OCI-LY3 (cell line): Measurements from ENCODE around the gene NXN.

ENCODE experiments used
- H2AFZ ChIP-seq: fragments of 200-600, 300-600 bp; shearing (Covaris generic); 2 replicates; pipeline ENCODE4 v1.6.0; 2014; ENCODE audit warnings: antibody characterized with exemption, low read depth, low read length
- H3K27ac ChIP-seq: fragments of 200-600, 300-600 bp; sonication (generic); 2 replicates; pipeline ENCODE4 v1.5.1; 2014; ENCODE audit warnings: mild to moderate bottlenecking, low read length, moderate library complexity, mixed read lengths
- H3K27me3 ChIP-seq: fragments of 200-600, 300-600 bp; sonication (generic); 2 replicates; pipeline ENCODE4 v1.6.1; 2014; ENCODE audit warnings: low read depth, low read length, mixed read lengths
- H3K36me3 ChIP-seq: fragments of 200-600, 300-600 bp; sonication (generic); replicated peaks from 2 replicates; pipeline ENCODE3; 2014; ENCODE audit warnings: low read depth, low read length, mixed read lengths
- H3K4me1 ChIP-seq: fragments of 300-600, 200-600 bp; sonication (generic); 2 replicates; pipeline ENCODE4 v1.6.1; 2014; ENCODE audit warnings: low read length, mixed read lengths
- H3K4me2 ChIP-seq: fragments of 200-600, 300-600 bp; sonication (generic); 2 replicates; pipeline ENCODE4 v1.6.1; 2014; ENCODE audit warnings: low read length, mixed read lengths
- H3K4me3 ChIP-seq: fragments of 300-600, 200-600 bp; sonication (generic); 2 replicates; pipeline ENCODE4 v1.5.1; 2014; ENCODE audit warnings: antibody characterized with exemption, mild to moderate bottlenecking, low read length, moderate library complexity
- H3K79me2 ChIP-seq: fragments of 300-600, 200-600 bp; shearing (Covaris generic); 2 replicates; pipeline ENCODE4 v1.6.1; 2014; ENCODE audit warnings: mild to moderate bottlenecking, low read length, mixed read lengths
- H3K9ac ChIP-seq: fragments of 300-600, 200-600 bp; shearing (Covaris generic); 2 replicates; pipeline ENCODE4 v1.6.0; 2014; ENCODE audit warnings: mild to moderate bottlenecking, low read length, moderate library complexity
- H3K9me3 ChIP-seq: fragments of 200-600, 300-600 bp; shearing (Covaris generic); 2 replicates; pipeline ENCODE4 v1.6.1; 2014; ENCODE audit warnings: low read length, mixed read lengths; ENCODE audit not compliant: insufficient read depth
- H4K20me1 ChIP-seq: fragments of 200-600, 300-600 bp; sonication (generic); 2 replicates; pipeline ENCODE4 v1.6.1; 2016; ENCODE audit warnings: low read length, mixed read lengths; ENCODE audit not compliant: insufficient read depth
- EZH2phosphoT487 ChIP-seq: fragments of 200-600 bp; shearing (Covaris generic); IDR thresholded peaks from 2 replicates; pipeline ENCODE4 v1.6.1; 2018; ENCODE audit warnings: antibody characterized with exemption, mixed run types, low read depth
- TF ChIP-seq, protein P1 (sequence below): fragments of 200-600, 300-600 bp; sonication (generic); IDR thresholded peaks from 2 replicates; pipeline ENCODE4 v1.5.1; 2014; ENCODE audit warnings: antibody characterized with exemption, low read length, low read depth

Gene NXN

DNA sequence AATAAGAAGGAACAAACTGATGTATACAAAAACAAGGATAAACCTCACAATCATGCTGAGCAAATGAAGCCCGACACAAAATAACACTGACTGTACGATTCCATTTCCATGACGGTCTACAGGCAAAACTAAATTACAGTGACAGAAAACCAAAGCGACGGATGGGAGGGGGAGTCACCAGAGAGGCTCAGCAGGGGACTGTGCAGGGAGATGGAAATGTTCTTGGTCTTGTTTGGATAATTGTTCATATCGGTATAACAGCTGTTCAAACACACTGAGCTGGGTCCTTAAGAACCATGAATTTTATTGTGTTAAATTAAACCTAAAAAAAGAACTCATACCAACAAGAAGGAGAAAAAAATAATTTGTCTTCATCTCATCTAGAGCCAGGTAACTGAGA, 97.8 kb downstream of the NXN start:
- Histone ChIP-seq H3K36me3 (no peaks in the 10 kb centered on the region), H3K27ac (no peak overlapping the region), H2AFZ (no peak overlapping the region), H3K4me3 (no peak overlapping the region), H3K27me3 (no peaks in the 10 kb centered on the region), H4K20me1 (no peaks in the 10 kb centered on the region), H3K9me3 (no peaks in the 10 kb centered on the region), H3K4me1 (no peaks in the 10 kb centered on the region), H3K4me2 (no peak overlapping the region), H3K79me2 (no peaks in the 10 kb centered on the region), H3K9ac (no peak overlapping the region)
- TF ChIP-seq EZH2phosphoT487 = no peak
- TF ChIP-seq, protein P1, sequence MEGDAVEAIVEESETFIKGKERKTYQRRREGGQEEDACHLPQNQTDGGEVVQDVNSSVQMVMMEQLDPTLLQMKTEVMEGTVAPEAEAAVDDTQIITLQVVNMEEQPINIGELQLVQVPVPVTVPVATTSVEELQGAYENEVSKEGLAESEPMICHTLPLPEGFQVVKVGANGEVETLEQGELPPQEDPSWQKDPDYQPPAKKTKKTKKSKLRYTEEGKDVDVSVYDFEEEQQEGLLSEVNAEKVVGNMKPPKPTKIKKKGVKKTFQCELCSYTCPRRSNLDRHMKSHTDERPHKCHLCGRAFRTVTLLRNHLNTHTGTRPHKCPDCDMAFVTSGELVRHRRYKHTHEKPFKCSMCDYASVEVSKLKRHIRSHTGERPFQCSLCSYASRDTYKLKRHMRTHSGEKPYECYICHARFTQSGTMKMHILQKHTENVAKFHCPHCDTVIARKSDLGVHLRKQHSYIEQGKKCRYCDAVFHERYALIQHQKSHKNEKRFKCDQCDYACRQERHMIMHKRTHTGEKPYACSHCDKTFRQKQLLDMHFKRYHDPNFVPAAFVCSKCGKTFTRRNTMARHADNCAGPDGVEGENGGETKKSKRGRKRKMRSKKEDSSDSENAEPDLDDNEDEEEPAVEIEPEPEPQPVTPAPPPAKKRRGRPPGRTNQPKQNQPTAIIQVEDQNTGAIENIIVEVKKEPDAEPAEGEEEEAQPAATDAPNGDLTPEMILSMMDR = no peak

DNA sequence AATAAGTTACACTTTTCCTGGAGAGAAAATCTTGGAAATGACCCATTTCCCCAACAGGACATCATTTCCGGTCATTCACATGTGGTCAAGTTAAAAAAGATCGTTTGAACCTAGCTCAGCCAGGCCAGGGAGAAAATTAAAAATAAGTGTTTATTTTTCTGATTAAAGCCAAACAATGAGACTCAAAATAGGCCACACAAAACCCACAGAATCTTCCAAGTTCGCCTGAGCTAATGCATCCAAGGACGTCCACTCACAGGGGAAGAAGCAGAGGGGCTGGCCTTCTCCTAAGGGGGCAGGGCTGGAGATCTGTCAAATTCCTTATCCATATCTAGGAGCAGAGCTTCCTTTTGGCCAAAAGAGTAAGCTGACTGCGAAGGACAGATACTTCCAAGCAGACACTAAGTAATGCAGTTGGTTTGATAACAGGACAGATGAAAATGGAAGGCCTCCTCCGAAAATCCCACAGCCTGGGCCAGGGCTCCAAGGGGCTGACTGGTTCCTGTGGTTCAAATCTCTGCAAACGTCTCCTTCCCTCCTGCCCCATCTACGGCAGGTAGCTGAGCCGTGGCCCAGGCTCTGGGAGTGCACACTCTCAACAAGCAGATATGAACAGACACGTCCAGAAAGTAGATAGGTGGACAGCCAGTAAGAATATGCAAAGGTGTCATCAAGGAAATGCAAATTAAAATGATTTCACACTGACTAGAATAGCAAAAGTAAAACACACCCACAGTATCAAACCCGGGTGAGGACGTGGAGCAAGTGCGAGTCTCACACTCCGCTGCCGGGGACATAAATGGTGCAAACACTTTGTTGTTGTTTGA, 98.9 kb downstream of the NXN start:
- Histone ChIP-seq H2AFZ (no peak overlapping the region), H4K20me1 (no peaks in the 10 kb centered on the region), H3K9me3 (no peaks in the 10 kb centered on the region), H3K27ac (no peak overlapping the region), H3K4me2 (no peak overlapping the region), H3K4me1 (no peaks in the 10 kb centered on the region), H3K9ac (no peak overlapping the region), H3K36me3 (no peaks in the 10 kb centered on the region), H3K4me3 (no peak overlapping the region), H3K79me2 (no peaks in the 10 kb centered on the region), H3K27me3 (no peaks in the 10 kb centered on the region)
- TF ChIP-seq, protein P1 = no peak
- no peak for TF ChIP-seq EZH2phosphoT487

DNA sequence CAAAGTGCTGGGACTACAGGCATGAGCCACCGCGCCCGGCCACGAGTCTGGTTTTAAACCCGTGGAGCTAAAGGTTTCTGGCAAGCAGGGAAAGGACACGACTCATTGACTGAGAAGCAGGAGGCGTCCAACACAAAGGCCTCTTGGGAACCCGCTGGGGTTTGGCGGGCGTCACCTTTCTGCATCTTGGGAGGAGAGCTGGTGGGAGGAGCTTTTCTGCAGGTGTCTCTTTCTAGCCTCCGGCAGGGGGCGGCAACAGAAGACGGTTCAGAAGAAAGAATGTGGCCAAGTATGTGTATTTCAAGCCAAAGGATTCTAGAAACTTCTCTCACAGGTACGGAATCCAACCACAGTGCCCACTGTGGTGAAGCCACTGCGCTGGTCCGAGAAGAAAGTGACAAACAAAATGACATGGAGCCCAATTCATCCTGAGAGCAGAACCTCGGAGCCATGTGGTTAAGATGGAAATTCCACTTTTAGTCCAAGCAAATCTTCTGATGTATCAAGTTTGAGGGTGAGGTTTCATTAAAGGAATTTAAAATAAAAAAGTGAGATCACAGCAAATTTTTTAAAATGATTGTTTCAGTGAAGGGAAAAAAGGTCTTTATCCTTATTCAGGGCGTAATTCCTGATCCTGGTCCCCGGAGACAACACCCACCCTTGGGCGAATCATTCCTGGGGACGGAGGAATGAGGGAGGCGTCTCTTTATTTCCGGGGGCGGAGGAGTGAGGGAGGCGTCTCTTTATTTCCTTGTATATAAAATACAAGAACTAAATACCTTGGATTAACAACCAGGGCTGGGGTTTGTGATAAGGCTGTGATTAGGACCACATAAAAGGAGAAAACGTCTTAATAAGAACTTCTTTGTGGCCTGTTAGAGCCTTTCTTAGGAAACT, 99.8 kb downstream of the NXN start:
- peak overlapping the region; percentile 81; the same call in 1 of the 2 replicates for H2AFZ ChIP-seq
- peak overlapping the region; percentile 46 for H3K4me2 ChIP-seq
- H4K20me1 ChIP-seq = no peaks in the 10 kb centered on the region

More for the DNA sequence above, 99.8 kb downstream of the NXN start:
- no peak overlapping the region for H3K27ac ChIP-seq
- TF ChIP-seq, protein P1 = peak; percentile 58
- TF ChIP-seq EZH2phosphoT487 = no peak
- H3K4me1 ChIP-seq = no peaks in the 10 kb centered on the region
- no peaks in the 10 kb centered on the region for H3K27me3 ChIP-seq
- H3K9ac ChIP-seq = no peak overlapping the region
- no peaks in the 10 kb centered on the region for H3K36me3 ChIP-seq
- no peaks in the 10 kb centered on the region for H3K9me3 ChIP-seq
- no peaks in the 10 kb centered on the region for H3K79me2 ChIP-seq
- 0 out of 2 replicates have a peak overlapping the region, but pooled peaks have one; percentile 40 for H3K4me3 ChIP-seq
